GM18517 (cell line): ENCODE measurements around the gene TMEM52.

Experiments used
- ATAC-seq: cut with Tn5 transposase; IDR thresholded peaks from one replicate; pipeline ENCODE4 v1.9.1; 2021; ENCODE audit warnings: mild to moderate bottlenecking, moderate library complexity; ENCODE audit not compliant: unreplicated experiment

TMEM52 gene

GRCh38 chr1:1918901-1919303 is at the start of gene TMEM52:
TMEM52 (minus strand) TSS chr1:1919279; CDS start chr1:1919265, 14 bp downstream.
- ATAC-seq = no peak

- no peak for ATAC-seq
Measured at GRCh38 chr1:1967879-1968278, 48.8 kb upstream of the TMEM52 start.

- no peak for ATAC-seq
Measured at GRCh38 chr1:1967151-1967550, 48.1 kb upstream of the TMEM52 start.

GRCh38 chr1:1966071-1966740 is 47.1 kb upstream of the TMEM52 start:
- no peak for ATAC-seq

- ATAC-seq = no peak
Measured at GRCh38 chr1:1965546-1965945, 46.5 kb upstream of the TMEM52 start.

GRCh38 chr1:1964811-1965210 is 45.7 kb upstream of the TMEM52 start:
- ATAC-seq = no peak

- ATAC-seq = no peak
Measured at GRCh38 chr1:1963570-1963969, 44.5 kb upstream of the TMEM52 start.

GRCh38 chr1:1962752-1963151 is 43.7 kb upstream of the TMEM52 start:
- ATAC-seq = no peak

GRCh38 chr1:1960480-1961196 is 41.6 kb upstream of the TMEM52 start:
- no peak for ATAC-seq

- ATAC-seq = no peak
Measured at GRCh38 chr1:1959840-1960479, 40.9 kb upstream of the TMEM52 start.

- no peak for ATAC-seq
Measured at GRCh38 chr1:1959459-1959839, 40.4 kb upstream of the TMEM52 start.

GRCh38 chr1:1958071-1958541 is 39.0 kb upstream of the TMEM52 start:
- ATAC-seq = no peak

GRCh38 chr1:1957533-1957961 is 38.5 kb upstream of the TMEM52 start:
- ATAC-seq = no peak

- ATAC-seq = no peak
Measured at GRCh38 chr1:1956586-1957532, 37.8 kb upstream of the TMEM52 start.

- no peak for ATAC-seq
Measured at GRCh38 chr1:1956101-1956500, 37.0 kb upstream of the TMEM52 start.

- ATAC-seq = no peak
Measured at GRCh38 chr1:1955621-1956094, 36.6 kb upstream of the TMEM52 start.

GRCh38 chr1:1954831-1955441 is 35.9 kb upstream of the TMEM52 start:
- no peak for ATAC-seq

GRCh38 chr1:1954015-1954414 is 34.9 kb upstream of the TMEM52 start:
- no peak for ATAC-seq

GRCh38 chr1:1950940-1951339 is 31.9 kb upstream of the TMEM52 start:
- no peak for ATAC-seq

GRCh38 chr1:1948783-1949182 is 29.7 kb upstream of the TMEM52 start:
- no peak for ATAC-seq
